ENCODE measurements around the gene ROR1.

Gene ROR1

GRCh38 chr1:63752176-63752575, 21.6 kb upstream of the ROR1 start:
- DNase-seq (ENCODE audit: low read depth, low spot score), result no peak
- POLR2A ChIA-PET, result no interaction called here
- CTCF ChIA-PET, result interaction anchor here (1.0 kb wide), 1 partner anchor 22 kb away, joined by 3 read pairs; the partner anchor contains the start of gene ROR1
- TF ChIP-seq CTCF (IDR thresholded peaks at IDR 0.05; ENCODE audit: insufficient read depth, low read length, missing control alignments), result no peak
- no peak overlapping the region for H3K4me3 ChIP-seq (ENCODE audit: low read depth, low read length)

GRCh38 chr1:63753591-63753990, 20.2 kb upstream of the ROR1 start:
- DNase-seq (ENCODE audit: low read depth, low spot score), result no peak
- CTCF ChIA-PET, result no interaction called here
- no peak for TF ChIP-seq CTCF (IDR thresholded peaks at IDR 0.05; ENCODE audit: insufficient read depth, low read length, missing control alignments)
- H3K4me3 ChIP-seq (ENCODE audit: low read depth, low read length), result no peak overlapping the region
- POLR2A ChIA-PET, result no interaction called here

- CTCF ChIA-PET, result interaction anchor here (0.7 to 1.7 kb wide), 3 partner anchors 10 to 380 kb away, joined by 3 to 5 read pairs (median 4); no protein-coding TSS in a partner anchor
- no peak for TF ChIP-seq CTCF (IDR thresholded peaks at IDR 0.05; ENCODE audit: insufficient read depth, low read length, missing control alignments)
- POLR2A ChIA-PET, result no interaction called here
- no peak overlapping the region for H3K4me3 ChIP-seq (ENCODE audit: low read depth, low read length)
- no peak for DNase-seq (ENCODE audit: low read depth, low spot score)
These were observed 17.0 kb upstream of the ROR1 start for GRCh38 chr1:63756839-63757238.

- DNase-seq (ENCODE audit: low read depth, low spot score), result no peak
- POLR2A ChIA-PET, result no interaction called here
- TF ChIP-seq CTCF (IDR thresholded peaks at IDR 0.05; ENCODE audit: insufficient read depth, low read length, missing control alignments), result no peak
- CTCF ChIA-PET, result interaction anchor here (0.7 to 1.7 kb wide), 5 partner anchors 9 to 380 kb away, joined by 3 to 5 read pairs (median 3); no protein-coding TSS in a partner anchor
- H3K4me3 ChIP-seq (ENCODE audit: low read depth, low read length), result no peak overlapping the region
These were observed 16.5 kb upstream of the ROR1 start for GRCh38 chr1:63757334-63757733.

GRCh38 chr1:63758791-63759190, 15.0 kb upstream of the ROR1 start:
- POLR2A ChIA-PET, result no interaction called here
- H3K4me3 ChIP-seq (ENCODE audit: low read depth, low read length), result no peak overlapping the region
- TF ChIP-seq CTCF (IDR thresholded peaks at IDR 0.05; ENCODE audit: insufficient read depth, low read length, missing control alignments), result no peak
- no peak for DNase-seq (ENCODE audit: low read depth, low spot score)
- CTCF ChIA-PET, result interaction anchor here (1.1 to 1.3 kb wide), 2 partner anchors 15 to 379 kb away, joined by 3 read pairs; partner anchors contain the start of gene ROR1

- H3K4me3 ChIP-seq (ENCODE audit: low read depth, low read length), result no peak overlapping the region
- no peak for DNase-seq (ENCODE audit: low read depth, low spot score)
- CTCF ChIA-PET, result interaction anchor here (1.3 to 1.8 kb wide), 2 partner anchors 12 to 13 kb away, joined by 4 to 12 read pairs; partner anchors contain the start of gene ROR1
- no peak for TF ChIP-seq CTCF (IDR thresholded peaks at IDR 0.05; ENCODE audit: insufficient read depth, low read length, missing control alignments)
- POLR2A ChIA-PET, result no interaction called here
These were observed 14.0 kb upstream of the ROR1 start for GRCh38 chr1:63759778-63760177.

Measured in AG04449 (cell line).